Progenitor cell of endocrine pancreas (in vitro differentiated cells): Measurements from ENCODE around the gene IKZF1. TPM values are rescaled to one million over a fixed set of nuclear protein-coding genes. Genes with fewer than 3 reads are reported as not detected.

Experiments
- DNase-seq: peaks from one replicate; pipeline ENCODE4 v3.0.0; 2021; ENCODE audit warnings: low spot score; ENCODE audit not compliant: unreplicated experiment
- H3K27ac Mint-ChIP-seq: 2 replicates; pipeline ENCODE4 v1.8.0; 2021; ENCODE audit warnings: mild to moderate bottlenecking, moderate library complexity, mixed read lengths
- H3K27me3 Mint-ChIP-seq: 2 replicates; pipeline ENCODE4 v1.8.0; 2021; ENCODE audit warnings: mixed read lengths
- H3K36me3 Mint-ChIP-seq: 2 replicates; pipeline ENCODE4 v1.8.0; 2022; ENCODE audit warnings: mixed read lengths; ENCODE audit not compliant: insufficient read depth
- H3K4me1 Mint-ChIP-seq: 2 replicates; pipeline ENCODE4 v1.8.0; 2021; ENCODE audit warnings: low read depth, mixed read lengths
- H3K4me3 Mint-ChIP-seq: 2 replicates; pipeline ENCODE4 v1.8.0; 2021; ENCODE audit warnings: low read depth, mild to moderate bottlenecking, moderate library complexity, mixed read lengths
- H3K9me3 Mint-ChIP-seq: 2 replicates; pipeline ENCODE4 v1.8.0; 2021; ENCODE audit warnings: low read depth, mixed read lengths
- total RNA-seq: library from RNA; stranded (reverse); gene quantifications from 2 replicates; pipeline ENCODE4 v1.2.1, GENCODE V29; 2021
- TF ChIP-seq, protein P1 (sequence below): fragments of 200-600 bp; sonication (generic); IDR thresholded peaks from one replicate; pipeline ENCODE4 v1.5.0; 2021; ENCODE audit warnings: antibody characterized with exemption, mild to moderate bottlenecking; ENCODE audit not compliant: unreplicated experiment

IKZF1 gene
- total RNA-seq, 1 donor from 2014 or later = 0.36 TPM

DNA sequence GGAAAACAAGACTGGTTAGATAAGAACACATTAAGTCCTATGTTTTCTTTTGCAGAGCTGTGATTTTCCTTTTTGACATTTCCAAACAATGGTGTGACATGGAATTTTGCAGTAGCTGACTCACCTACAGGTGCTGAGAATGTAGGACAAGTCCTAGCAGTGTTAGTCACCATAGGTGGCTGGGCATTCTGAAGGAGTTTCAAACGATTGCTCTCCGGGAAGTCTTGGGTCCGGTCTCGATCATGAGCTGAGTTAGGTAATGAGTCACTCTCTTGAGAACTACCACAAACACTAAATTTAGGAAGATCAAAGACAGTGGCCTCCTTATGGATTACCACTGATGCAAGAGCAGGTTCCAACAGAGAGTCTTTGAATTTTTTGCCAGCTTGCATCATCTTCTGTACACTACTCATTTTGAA lies 142.0 kb downstream of the IKZF1 start:
- H3K27ac Mint-ChIP-seq = no peak overlapping the region

DNA sequence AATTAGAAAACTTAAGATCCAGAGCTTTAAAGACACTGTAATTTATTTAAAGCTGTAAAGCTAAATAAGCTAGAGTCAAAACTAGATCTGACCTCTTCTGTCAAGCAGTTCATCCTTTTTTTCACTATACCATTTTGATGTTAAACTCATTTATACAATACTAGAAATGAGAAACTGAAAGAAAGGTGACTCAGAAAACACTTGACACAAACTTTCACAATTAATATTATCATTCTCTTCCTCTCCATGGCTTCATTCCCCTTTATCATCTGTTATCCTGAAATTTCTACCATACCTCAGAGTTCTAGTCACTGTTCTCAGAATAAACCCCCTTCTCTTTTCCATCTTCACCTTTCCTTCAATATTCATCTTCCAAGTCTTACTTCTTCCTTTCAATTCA lies 144.3 kb downstream of the IKZF1 start:
- DNase-seq = no peak
- Mint-ChIP-seq H3K9me3 (no peaks in the 10 kb centered on the region), H3K27me3 (peaks cover 7% of the 10 kb centered on the region), H3K4me1 (peaks cover 6% of the 10 kb centered on the region), H3K36me3 (peaks cover 13% of the 10 kb centered on the region), H3K4me3 (no peak overlapping the region), H3K27ac (no peak overlapping the region)
- TF ChIP-seq, protein P1, sequence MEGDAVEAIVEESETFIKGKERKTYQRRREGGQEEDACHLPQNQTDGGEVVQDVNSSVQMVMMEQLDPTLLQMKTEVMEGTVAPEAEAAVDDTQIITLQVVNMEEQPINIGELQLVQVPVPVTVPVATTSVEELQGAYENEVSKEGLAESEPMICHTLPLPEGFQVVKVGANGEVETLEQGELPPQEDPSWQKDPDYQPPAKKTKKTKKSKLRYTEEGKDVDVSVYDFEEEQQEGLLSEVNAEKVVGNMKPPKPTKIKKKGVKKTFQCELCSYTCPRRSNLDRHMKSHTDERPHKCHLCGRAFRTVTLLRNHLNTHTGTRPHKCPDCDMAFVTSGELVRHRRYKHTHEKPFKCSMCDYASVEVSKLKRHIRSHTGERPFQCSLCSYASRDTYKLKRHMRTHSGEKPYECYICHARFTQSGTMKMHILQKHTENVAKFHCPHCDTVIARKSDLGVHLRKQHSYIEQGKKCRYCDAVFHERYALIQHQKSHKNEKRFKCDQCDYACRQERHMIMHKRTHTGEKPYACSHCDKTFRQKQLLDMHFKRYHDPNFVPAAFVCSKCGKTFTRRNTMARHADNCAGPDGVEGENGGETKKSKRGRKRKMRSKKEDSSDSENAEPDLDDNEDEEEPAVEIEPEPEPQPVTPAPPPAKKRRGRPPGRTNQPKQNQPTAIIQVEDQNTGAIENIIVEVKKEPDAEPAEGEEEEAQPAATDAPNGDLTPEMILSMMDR = no peak

More for the DNA sequence above, 142.0 kb downstream of the IKZF1 start:
- Mint-ChIP-seq H3K4me1 (peaks cover 6% of the 10 kb centered on the region), H3K9me3 (no peaks in the 10 kb centered on the region), H3K36me3 (peaks cover 13% of the 10 kb centered on the region), H3K4me3 (no peak overlapping the region), H3K27me3 (no peaks in the 10 kb centered on the region)
- TF ChIP-seq, protein P1 = no peak
- DNase-seq = no peak

DNA sequence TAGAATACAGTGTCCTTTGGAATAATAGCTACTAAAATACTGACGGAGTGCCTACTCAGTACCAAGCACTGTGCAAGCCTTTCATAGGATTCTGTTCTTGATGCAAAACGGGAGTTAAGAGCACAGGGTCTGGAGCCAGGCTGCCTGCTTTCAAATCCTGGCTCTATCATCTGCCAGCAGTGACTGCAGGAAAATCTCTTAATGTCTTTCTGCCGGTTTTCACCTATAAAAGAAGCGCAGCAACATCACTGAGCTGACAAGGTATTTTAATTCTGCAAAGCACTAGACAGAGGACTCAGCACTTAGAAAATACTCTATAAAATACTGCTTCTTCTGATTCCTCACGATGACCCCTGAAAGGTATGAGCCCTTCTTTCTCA lies 145.0 kb downstream of the IKZF1 start:
- peaks cover 12% of the 10 kb centered on the region for H3K27me3 Mint-ChIP-seq
- peak overlapping the region; percentile 84 for H3K4me3 Mint-ChIP-seq
- no peak for DNase-seq
- H3K9me3 Mint-ChIP-seq = no peaks in the 10 kb centered on the region
- H3K27ac Mint-ChIP-seq = no peak overlapping the region
- TF ChIP-seq, protein P1 = no peak
- H3K4me1 Mint-ChIP-seq = peaks cover 6% of the 10 kb centered on the region
- H3K36me3 Mint-ChIP-seq = peaks cover 11% of the 10 kb centered on the region

DNA sequence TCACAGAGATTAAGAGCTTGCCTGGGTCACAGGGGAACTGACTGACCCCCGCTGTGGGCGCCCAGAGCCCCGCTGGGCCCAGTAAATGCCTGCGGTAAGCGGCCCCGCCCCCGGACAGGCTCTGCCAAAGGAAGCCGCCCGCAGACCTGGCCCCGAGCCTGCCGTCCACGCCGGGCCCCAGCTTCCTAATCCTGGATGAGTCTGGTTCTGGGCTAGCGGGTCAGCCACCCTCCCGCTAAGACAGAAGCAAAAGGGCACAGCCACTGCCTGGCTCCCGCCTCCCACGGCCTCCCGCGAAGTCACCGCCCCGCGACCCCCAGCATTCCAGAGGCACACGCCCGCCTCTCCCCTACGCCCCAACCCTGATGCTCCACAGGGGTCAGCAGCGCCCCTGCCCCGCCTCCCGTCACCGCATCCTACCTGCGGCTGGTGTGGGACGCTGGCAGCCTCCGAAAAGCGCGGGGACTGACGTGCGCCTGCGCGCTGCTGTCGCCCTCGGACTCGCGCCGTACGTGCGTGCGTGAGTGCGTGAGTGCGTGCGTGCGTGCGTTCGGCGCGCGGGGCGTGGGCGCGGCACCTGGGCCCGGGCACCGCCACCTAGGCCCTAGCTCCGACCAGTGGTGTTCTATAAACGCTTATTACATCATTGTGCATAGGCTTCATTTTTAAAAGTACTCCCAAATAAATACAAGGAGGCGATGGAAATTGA lies 145.5 kb downstream of the IKZF1 start, which contains the start of gene FIGNL1:
Gene FIGNL1 (minus strand): TSS at position 470 of the 709 bp plus-strand sequence. CDS start 3,063 bp downstream, outside the sequence.
- TF ChIP-seq, protein P1 = no peak
- H3K27ac Mint-ChIP-seq = peak within 1 kb of the TSS; percentile 88
- peak within 1 kb of the TSS; percentile 84 for H3K4me3 Mint-ChIP-seq
- H3K36me3 Mint-ChIP-seq = peaks cover 11% of the 10 kb centered on the region
- peaks cover 12% of the 10 kb centered on the region for H3K27me3 Mint-ChIP-seq
- peak; percentile 50 for DNase-seq
- H3K9me3 Mint-ChIP-seq = no peaks in the 10 kb centered on the region
- peaks cover 6% of the 10 kb centered on the region for H3K4me1 Mint-ChIP-seq

DNA sequence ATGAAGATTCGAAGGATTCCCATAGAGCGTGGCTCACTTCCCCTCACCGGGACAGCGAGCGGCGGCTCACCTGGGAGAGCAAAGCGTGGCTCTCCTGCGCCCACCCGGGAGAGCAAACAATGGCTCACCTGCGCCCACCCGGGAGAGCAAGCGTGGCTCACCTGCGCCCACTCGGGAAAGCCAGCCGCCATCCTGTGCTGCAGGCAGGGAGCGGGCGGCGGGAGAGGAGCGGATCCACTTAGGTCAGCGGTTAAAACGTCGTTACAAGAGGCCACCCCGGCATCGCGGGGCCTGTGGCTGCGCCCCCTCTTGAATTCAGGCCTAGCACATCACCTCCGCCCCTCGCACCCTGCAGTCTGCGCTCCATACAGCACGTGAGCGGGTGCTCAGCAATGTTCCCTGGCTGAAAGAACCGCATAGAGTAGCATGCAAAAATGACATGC lies 146.1 kb downstream of the IKZF1 start:
- Mint-ChIP-seq H3K9me3 (no peaks in the 10 kb centered on the region), H3K4me1 (peaks cover 6% of the 10 kb centered on the region), H3K4me3 (peak overlapping the region; percentile 84), H3K36me3 (peaks cover 11% of the 10 kb centered on the region), H3K27me3 (peaks cover 15% of the 10 kb centered on the region), H3K27ac (peak overlapping the region; percentile 79)
- TF ChIP-seq, protein P1 = no peak
- DNase-seq = no peak

Other genes with a start within 250 kb of the IKZF1 start
- gene ZPBP, start 211.5 kb upstream of the IKZF1 start, total RNA-seq = not detected in 2 replicates
- gene FIGNL1, start 145.6 kb downstream of the IKZF1 start, total RNA-seq = 26.5 and 26.9 TPM in 2 replicates